ENCODE results near the gene SIGLEC1. TPM values are rescaled to one million over a fixed set of nuclear protein-coding genes. Genes with fewer than 3 reads are reported as not detected.

Gene SIGLEC1
- not detected for polyA plus RNA-seq (2013, experiment 1 of 2; ENCODE audit: insufficient read length)
- polyA plus RNA-seq (2013, experiment 2 of 2; ENCODE audit: insufficient read length) = not detected

GRCh38 chr20:3712279-3712873 lies at the start of gene SIGLEC1:
TSS of gene SIGLEC1 (minus strand) at chr20:3712600. CDS start at chr20:3707128, 5,472 bp downstream.
- DNase-seq = no peak

DNA sequence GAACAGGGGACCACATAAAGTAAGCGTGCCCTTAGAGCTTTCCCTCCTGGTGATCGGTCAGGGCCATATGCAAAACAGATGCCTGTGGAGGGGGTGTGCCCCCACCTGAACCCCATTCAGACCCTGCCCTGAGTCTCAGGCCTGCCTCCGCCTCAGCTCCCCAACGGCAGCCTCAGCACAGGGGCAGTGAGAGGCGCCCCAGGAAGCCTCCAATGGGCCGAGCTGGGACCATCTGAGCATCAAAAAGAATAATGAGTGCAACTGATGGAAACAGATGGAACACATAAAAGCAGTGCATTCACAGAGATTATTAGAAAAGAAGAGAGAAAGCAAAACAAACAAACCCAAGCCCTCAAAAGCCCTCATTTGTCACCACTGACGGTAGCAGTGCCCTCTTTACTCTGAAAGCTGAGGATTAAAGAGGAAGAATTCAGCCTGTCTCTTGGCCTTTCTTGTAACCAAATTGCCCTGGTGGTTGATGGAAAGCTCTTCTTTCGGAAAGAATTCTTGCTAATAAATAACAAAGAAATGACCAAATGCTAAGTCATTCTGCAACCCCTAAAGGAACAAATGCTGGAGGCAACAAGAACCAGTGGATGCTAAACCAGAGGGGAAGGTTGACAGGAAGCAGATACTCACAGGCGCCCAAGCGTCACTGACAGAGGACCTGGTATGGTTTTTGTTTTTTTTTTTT lies 48.4 kb upstream of the SIGLEC1 start:
- DNase-seq = no peak

DNA sequence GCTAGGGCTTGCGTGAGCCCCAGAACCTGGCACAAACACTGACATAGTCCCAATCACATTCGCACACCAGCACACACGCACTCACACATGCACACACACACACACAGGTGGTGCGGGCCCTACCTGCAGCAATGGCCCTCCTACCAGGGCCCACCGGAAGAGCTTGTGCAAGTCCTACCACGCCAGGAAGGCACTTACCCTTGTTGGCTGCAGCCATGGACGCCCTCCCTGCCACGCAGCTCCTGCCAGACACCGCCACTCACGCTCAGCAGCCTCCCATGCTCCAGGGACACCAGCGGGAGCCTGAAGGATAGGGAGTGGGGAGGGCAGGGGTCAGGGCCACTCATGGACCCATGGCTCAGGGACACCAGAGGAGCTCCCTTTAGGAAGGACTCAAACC lies 47.5 kb upstream of the SIGLEC1 start:
- DNase-seq = no peak

DNA sequence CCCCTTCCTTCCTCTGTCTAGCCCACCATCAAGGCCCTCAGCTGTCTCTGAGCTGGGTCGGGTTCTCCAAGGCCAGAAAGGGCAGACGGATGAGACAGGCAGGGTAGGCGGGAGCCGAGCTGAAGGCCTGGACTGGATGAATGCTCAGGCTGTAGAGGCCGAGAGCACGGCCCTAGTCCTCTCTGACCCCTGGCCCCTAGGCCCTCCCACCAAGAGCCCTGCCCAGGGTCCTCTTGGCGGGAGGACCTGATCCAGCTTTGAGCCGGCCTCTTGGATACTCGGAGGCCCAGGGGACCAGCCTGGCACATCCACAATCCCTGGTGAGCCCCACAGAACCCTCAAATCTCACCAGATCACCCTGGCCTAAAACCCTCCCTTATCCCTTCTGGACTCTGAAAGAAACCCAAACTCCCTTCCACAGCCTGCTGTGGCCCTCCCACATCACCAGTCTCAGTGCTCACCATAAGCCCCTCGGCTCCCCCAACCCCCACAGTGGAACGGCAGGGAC lies 47.0 kb upstream of the SIGLEC1 start:
- no peak for DNase-seq

DNA sequence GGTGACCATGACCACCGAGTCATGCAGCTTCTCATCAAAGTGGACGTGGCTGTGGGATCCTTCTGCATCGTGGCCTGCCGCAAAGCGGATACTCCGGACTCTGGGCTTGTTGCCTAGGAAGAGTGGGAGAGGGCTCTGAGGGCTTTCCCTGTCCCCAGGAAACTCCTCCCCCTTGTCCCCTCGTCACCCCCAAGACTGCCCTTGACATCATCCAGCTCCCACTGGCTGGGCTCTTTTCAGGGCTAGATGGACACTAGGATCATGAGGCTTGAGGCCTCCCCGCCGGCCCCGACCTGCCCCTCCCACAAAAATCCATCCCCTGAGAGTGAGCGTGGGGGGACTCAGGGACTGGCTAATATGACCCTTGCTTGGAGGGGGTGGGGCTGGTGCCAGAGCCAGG lies 46.2 kb upstream of the SIGLEC1 start:
- no peak for DNase-seq

DNA sequence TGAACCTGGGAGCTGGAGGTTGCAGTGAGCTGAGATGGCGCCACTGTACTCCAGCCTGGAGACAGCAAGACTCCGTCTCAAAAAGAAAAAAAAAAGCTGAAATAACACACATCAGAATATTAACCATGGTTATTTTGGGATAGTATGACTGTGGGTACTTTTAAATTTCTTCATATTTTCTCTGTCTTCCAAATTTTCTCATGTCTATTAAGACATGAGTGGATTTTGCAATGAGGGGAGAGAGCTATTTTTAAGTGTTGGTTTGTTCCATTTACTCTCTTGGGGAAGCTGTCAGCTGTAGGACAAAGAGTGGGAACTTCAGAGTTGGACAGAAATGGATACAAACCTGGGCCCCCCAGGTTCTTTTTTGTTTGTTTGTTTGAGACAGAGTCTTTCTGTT lies 44.9 kb upstream of the SIGLEC1 start:
- DNase-seq = no peak

DNA sequence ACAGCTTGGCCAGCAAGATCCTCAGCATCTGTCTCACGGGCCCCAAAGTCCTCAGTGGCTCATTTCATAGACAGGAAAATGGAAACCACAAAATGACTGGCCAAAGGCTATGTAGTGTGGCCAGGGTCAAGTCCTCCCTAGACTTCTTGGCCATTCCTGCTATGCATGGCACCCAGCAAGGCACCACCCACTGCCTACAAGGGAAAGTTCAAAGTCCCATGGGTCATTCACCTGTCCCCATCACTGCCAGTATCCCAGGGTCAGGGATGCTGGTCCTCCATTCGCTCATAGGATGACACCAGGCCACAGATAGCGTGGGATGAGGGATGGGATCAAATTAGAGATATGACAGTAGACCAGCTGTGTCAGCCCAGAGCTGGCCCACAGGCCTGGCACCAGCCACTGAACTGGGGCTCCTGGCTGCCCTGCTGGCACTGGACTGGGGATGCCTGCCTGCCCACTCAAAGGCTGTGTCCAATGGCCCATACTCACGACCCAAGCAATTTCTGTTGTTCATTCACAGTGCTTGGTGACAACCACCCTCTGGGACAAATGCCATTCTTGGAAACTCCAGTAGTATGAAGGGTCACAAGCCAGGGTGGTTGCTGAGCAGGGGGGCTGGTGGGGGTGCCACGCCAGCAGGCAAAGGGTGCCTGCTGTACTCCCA lies 43.5 kb upstream of the SIGLEC1 start:
- DNase-seq = no peak

DNA sequence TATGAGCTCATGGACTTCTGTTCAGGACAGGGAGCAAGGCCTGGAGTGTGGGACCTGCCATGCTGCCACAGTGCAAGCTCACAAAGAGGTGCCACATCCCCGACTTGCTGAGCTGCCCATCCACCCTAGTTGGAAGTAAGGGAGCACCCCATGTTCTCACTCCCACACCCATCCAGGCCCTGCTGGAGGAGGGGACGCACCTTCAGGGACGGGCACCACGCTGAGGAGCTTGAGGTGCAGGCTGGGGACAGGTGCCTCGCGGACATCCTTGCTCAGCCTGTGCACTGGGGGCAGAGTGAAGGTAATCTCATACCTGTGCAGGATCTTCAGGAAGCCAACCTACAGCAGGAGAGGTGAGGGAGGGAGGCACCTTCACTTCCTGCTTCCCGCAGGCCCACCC lies 42.9 kb upstream of the SIGLEC1 start:
- DNase-seq = no peak

DNA sequence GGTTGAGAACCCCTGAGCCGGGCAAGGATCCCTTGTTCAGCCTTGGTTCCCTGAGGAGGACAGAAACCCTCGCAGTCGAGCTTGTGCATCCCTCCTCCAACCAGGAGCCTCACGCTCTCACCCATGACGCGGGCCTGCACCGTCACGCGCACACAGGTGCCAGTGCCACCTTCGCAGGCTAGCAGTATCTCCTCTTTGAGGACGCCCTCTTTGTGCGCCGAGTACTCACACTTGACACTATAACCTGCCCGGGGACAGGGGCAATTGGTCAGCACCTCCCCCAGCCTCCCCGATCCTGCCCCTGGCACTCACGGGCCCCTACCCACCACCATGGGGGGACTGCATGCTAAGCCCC lies 41.9 kb upstream of the SIGLEC1 start:
- DNase-seq = no peak

- DNase-seq = no peak
These were observed 41.3 kb upstream of the SIGLEC1 start for GRCh38 chr20:3753501-3754275.

DNA sequence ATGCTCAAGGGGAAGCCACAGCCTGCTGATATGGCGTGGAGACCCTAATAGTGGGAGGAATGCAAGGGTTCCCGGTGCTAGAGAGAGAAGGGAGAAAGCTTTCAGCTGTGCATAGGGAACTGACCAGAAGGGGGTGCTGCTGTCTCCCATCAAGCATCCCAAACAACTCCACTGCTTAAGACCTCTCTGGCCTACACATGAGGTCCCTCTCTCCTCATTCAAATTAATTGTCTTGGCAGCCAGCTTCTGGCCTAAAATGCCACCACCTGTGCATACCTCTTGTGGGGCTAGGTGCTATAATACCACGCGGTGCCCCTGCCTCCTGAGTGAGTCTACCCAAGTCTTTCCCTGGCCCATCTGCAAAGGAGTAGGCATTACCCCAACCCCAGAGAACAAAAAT lies 40.7 kb upstream of the SIGLEC1 start:
- peak; percentile 59 for DNase-seq

DNA sequence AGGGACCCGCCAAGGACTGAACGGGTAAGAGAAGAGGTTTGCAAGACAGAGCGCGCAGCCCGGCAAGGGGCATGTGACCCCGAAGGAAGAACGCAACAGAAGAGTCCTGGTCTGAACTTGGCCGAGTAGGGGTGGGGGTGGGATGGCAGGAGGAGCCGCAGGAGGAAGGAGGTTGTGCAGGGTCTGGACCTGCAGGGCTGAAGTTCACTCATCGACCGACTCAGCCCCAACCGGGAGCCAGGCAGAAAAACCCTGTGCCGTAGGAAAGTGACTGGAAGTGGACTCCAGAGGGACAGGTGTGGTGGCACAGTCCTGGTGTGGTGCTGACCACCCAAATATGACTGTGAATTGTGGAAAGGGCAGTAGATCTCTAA lies 40.0 kb upstream of the SIGLEC1 start:
- DNase-seq = no peak

GRCh38 chr20:3751675-3752385 lies 39.4 kb upstream of the SIGLEC1 start:
- DNase-seq = no peak

- DNase-seq = no peak
These were observed 38.9 kb upstream of the SIGLEC1 start for GRCh38 chr20:3751305-3751674.

DNA sequence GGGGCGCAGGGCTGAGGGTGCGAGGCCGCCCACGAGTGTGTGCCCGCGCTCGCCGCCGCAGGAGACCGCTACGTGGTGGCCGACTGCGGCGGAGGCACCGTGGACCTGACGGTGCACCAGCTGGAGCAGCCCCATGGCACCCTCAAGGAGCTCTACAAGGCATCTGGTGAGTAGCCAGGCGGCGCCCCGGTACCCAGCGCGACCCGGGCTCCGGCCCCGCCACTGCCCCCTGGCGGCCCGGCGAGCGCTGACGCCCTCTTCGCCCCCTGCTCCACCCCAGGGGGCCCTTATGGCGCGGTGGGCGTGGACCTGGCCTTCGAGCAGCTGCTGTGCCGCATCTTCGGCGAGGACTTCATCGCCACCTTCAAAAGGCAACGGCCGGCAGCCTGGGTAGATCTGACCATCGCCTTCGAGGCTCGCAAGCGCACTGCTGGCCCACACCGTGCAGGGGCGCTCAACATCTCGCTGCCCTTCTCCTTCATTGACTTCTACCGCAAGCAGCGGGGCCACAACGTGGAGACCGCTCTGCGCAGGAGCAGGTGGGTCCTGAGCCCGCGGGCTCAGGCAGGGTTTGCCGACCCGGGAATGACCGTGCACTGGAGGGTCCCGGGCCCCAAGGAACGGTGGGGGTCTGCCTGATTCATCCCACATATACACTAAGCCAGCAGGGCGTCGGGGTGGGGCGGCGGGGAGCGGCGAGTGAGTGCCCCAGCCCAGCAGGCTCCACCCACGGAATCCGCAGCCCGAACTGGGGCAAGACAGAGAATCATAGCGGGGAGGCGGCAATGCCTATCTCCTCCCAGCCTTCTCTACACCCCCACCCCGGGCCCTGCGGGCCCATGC lies 37.5 kb upstream of the SIGLEC1 start:
- no peak for DNase-seq

- DNase-seq = no peak
These were observed 36.8 kb upstream of the SIGLEC1 start for GRCh38 chr20:3749087-3749688.

DNA sequence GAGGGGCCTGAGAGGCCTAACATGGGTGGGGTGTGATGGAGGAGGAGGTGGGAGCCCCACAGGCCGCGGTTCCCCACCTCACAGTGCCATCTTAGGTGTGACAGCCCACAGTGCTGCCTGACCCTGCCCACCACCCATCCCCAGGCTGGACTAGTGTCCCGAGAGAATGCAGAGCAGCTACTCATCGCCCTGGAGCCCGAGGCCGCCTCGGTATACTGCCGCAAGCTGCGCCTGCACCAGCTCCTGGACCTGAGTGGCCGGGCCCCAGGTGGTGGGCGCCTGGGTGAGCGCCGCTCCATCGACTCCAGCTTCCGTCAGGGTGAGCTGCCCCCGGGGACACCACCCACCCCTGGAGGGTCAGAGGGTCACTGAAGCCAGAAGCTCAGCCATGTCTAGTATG lies 35.7 kb upstream of the SIGLEC1 start:
- DNase-seq = no peak

GRCh38 chr20:3747471-3747870 lies 35.1 kb upstream of the SIGLEC1 start:
- no peak for DNase-seq

- no peak for DNase-seq
These were observed 33.3 kb upstream of the SIGLEC1 start for GRCh38 chr20:3745686-3746173.

DNA sequence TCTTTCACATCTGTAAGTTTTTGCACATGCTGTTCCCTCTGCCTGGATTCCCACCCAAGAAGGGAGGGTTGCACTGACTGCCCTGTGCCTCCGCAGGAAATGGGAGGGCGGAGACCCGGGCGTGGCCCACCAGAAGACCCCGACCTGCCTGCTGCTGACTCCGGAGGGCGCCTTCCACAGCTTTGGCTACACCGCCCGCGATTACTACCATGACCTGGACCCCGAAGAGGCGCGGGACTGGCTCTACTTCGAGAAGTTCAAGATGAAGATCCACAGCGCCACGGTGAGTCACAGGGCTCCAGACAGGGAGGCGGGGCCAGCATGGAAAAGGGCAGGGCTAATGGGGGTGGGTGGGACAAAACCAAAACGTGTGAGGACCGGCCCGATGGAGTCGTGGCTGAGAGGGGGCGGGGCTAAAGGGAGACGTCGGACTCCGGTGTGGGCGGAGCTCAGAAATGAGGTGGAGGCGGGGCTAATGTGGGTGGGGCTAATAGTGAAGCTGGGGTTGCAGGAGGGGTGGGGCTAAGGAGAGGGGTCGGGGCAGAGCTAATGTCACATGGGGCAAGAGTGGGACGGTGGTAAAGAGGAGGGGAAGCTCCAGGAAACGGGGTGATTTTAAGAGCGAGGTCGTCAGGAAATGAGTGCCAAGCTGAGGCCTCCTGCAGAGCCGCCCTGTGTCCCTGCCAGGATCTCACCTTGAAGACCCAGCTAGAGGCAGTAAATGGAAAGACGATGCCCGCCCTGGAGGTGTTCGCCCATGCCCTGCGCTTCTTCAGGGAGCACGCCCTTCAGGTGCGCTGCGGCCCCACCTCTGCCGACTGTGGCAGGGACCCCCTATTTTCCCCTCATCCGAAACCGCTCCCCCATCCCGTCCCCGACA lies 32.6 kb upstream of the SIGLEC1 start:
- DNase-seq = peak; percentile 26

All from fibroblast of skin of back (primary cell).